Loucy (cell line): ENCODE data around the gene MOB3C.

Source experiments
- CTCF ChIP-seq: fragments of 200-600 bp; sonication (generic); conservative IDR thresholded peaks from 2 replicates; pipeline ENCODE4 v1.5.1; 2014; ENCODE audit warnings: mild to moderate bottlenecking, antibody characterized with exemption, low read length
- EZH2phosphoT487 ChIP-seq: fragments of 200-600 bp; IDR thresholded peaks from 2 replicates; pipeline ENCODE4 v1.6.1; 2018; ENCODE audit warnings: antibody characterized with exemption, mild to moderate bottlenecking, moderate library complexity, borderline replicate concordance

- TF ChIP-seq CTCF (no peak), EZH2phosphoT487 (no peak)
Measured at GRCh38 chr1:46657775-46658174, 41.2 kb upstream of the MOB3C start.
